NCI-H2029 (cell line): ENCODE data around the gene TYMP.

Experiments used
- DNase-seq: peaks from one replicate; lab custom pipeline; 2025; lab: John Stamatoyannopoulos, UW

TYMP gene

DNA sequence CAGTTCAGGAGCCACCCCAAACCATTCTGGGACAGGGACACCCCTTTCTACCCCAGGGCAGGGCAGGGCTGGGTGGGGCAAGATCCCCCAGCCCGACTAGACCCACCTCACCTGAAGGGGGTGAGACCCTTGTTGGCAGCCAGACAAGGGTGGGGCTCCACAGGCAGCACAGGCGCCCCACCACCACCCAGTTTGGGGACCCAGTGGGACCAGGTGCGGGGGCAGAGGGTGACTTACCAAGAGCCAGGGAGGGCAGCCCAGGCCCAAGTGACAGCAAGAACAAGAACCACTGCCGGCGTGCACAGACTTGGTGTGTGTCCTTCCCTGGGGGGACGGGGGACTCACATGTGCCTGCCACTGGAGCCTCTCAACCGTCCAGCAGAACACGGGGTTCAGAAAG, 46.3 kb downstream of the TYMP start:
- DNase-seq = no peak

DNA sequence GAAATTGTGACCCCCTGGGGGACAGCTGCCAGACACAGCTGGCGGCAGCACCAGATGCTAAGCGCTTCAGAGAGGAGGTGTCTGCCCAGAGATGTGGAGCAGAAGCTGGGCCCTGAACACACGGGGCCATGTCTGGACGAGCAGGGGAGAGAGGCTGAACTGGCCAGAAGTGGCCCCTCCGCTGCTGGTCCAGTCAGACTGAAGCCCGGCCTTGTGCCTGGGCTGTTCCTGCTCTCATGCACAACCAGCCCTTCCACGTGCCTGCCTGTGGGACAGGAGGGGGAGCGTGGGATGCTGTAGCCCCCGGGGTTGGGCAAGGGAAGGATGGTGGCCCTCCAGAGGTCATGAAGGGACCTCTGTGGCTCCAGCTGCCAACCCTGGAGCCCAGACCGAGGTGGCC, 46.7 kb downstream of the TYMP start:
- no peak for DNase-seq

DNA sequence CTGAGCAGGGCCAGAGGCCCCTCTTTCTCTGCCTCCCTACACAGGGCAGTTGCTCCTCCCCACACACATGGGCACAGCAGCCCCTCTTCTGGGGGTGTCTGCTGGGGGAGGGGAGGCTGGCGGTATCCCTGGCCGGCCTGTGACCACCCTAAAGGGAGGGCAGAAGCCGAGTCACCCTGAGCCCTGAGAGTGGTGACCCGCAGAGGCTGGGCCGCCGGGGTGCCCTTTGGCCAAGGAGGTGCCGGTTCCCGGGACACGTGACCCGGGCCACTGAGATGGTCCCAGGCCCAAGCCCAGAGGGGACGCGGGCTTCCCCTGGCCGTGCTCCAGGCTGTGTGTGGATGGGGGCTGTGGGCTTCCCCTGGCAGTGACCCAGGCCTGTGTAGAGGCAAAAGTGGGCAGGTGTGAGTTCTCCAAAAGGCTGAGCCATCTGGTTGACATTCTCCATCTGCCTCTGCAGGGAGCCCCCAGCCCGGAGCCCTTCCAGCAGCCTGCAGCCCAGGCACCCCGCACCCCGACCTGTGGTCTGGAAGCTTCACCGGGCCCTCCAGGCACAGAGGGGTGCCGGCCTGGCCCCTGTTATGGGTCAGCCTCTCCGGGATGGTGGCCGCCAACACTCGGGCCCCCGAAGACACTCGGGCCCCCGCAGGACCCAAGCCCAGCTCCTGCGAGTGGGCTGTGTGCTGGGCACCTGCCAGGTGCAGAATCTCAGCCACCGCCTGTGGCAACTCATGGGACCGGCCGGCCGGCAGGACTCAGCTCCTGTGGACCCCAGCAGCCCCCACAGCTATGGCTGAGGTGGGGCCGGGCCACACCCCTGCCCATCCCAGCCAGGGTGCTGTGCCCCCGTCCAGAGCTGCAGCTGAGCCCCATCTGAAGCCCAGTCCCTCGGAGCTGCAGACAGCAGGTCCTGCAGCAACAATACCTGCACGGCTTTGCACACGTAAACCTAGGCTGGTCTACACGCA, 47.4 kb downstream of the TYMP start:
- no peak for DNase-seq

GRCh38 chr22:50481440-50482106, 48.2 kb downstream of the TYMP start, which contains the start of gene ADM2:
ADM2 (plus strand) TSS chr22:50481543; CDS start chr22:50481848, 305 bp downstream.
- DNase-seq = no peak

GRCh38 chr22:50481045-50481439, 48.8 kb downstream of the TYMP start:
- no peak for DNase-seq

- no peak for DNase-seq
These were observed 50.1 kb downstream of the TYMP start for GRCh38 chr22:50479721-50480120.

DNA sequence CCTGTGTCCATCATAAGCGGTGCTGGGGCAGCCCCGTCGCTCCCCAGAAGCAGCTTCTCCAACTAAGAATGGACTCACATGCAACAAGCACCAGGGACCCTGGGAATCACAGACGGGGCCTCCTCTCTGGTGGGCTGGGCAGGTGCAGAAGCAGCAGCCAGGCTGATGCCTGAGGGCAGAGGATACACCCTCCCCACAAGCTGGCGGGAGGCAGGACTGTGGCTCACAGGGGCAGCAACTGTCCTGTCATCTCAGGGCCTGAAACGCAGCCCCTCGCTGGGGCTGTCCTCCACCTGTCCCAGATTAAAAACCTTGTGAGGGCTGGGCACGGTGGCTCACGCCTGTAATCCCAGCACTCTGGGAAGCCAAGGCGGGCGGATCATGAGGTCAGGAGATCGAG, 51.9 kb downstream of the TYMP start:
- DNase-seq = no peak

DNA sequence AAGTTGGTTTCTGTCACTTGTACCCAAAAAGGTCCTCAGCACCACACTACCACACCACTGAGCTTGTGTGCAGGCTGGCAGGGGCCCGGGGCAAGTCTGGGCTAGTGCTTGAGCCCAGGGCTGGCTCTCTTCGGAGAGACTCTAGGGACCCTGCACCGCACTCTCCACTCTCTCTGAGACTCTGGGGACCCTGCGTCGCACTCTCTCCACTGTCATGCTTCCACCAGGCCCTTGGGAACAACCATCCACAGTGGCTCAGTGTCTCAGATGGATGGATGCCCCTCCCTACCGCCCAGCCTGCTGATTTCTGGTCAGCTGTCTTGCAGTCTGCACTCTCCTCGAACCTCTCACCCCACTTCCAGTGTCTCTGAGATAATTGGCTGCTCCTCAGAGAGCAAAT, 52.9 kb downstream of the TYMP start:
- DNase-seq = no peak
